Measurements from ENCODE around the gene KLHL29. TPM values are rescaled to one million over a fixed set of nuclear protein-coding genes. Genes with fewer than 3 reads are reported as not detected.

Gene KLHL29
- total RNA-seq, 1 experiment from 2014 or later, result 43.1 TPM

DNA sequence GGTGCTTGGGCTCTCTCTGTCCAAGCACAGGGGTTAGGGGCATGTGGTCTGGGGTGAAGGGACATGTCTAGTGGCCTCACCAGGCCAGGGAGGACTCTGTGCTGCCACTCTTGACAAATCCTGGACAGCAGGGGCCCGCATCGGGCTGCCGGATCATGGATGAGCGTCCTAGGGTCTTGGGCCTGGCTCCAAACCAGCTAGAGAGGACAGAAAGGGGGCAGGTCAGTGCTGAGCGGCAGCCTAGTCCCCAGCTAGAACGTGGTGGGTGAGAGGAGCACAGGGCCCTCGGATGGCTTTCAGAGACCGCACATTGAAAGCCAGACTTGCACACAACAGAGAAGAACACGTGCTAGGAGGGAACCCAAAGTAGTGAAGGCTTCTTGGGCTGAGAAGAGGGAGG lies 300.7 kb downstream of the KLHL29 start:
- H3K27ac Mint-ChIP-seq (ENCODE audit: low read depth, unreplicated experiment), result no peak overlapping the region
- H3K9me3 Mint-ChIP-seq (ENCODE audit: unreplicated experiment), result no peaks in the 10 kb centered on the region
- intact Hi-C loops (cut with micrococcal nuclease), result no loop called here
- no peak for DNase-seq (ENCODE audit: unreplicated experiment)
- no peak for TF ChIP-seq CTCF (IDR thresholded peaks at IDR 0.05; ENCODE audit: unreplicated experiment)
- no peak overlapping the region for H3K4me3 Mint-ChIP-seq (ENCODE audit: unreplicated experiment)
- peaks cover 32% of the 10 kb centered on the region for H3K36me3 Mint-ChIP-seq (ENCODE audit: insufficient read depth, unreplicated experiment)
- H3K27me3 Mint-ChIP-seq (ENCODE audit: insufficient read depth, unreplicated experiment), result no peaks in the 10 kb centered on the region
- no peaks in the 10 kb centered on the region for H3K4me1 Mint-ChIP-seq (ENCODE audit: insufficient read depth, unreplicated experiment)
- CTCF ChIA-PET, result interaction anchor here (0.6 kb wide), 2 partner anchors 282 to 300 kb away, joined by 3 read pairs; no protein-coding TSS in a partner anchor
- POLR2A ChIA-PET, result no interaction called here
- no TSS peak for BruUV-seq (replicated peaks)

- TF ChIP-seq CTCF (IDR thresholded peaks at IDR 0.05; ENCODE audit: unreplicated experiment), result no peak
- no TSS peak for BruUV-seq (replicated peaks)
- CTCF ChIA-PET, result no interaction called here
Observed at GRCh38 chr2:23686405-23687029, 301.5 kb downstream of the KLHL29 start.

GRCh38 chr2:23687214-23687613 lies 302.2 kb downstream of the KLHL29 start:
- no peak for DNase-seq (ENCODE audit: unreplicated experiment)
- ChIA-PET CTCF (no interaction called here), POLR2A (no interaction called here)
- H3K4me3 Mint-ChIP-seq (ENCODE audit: unreplicated experiment), result no peak overlapping the region
- H3K27ac Mint-ChIP-seq (ENCODE audit: low read depth, unreplicated experiment), result no peak overlapping the region
- no peaks in the 10 kb centered on the region for H3K4me1 Mint-ChIP-seq (ENCODE audit: insufficient read depth, unreplicated experiment)
- H3K36me3 Mint-ChIP-seq (ENCODE audit: insufficient read depth, unreplicated experiment), result peaks cover 40% of the 10 kb centered on the region
- intact Hi-C loops (cut with micrococcal nuclease), result no loop called here
- TF ChIP-seq CTCF (IDR thresholded peaks at IDR 0.05; ENCODE audit: unreplicated experiment), result no peak
- H3K9me3 Mint-ChIP-seq (ENCODE audit: unreplicated experiment), result no peaks in the 10 kb centered on the region
- no TSS peak for BruUV-seq (replicated peaks)
- no peaks in the 10 kb centered on the region for H3K27me3 Mint-ChIP-seq (ENCODE audit: insufficient read depth, unreplicated experiment)

More at GRCh38 chr2:23686405-23687029, 301.5 kb downstream of the KLHL29 start:
- H3K9me3 Mint-ChIP-seq (ENCODE audit: unreplicated experiment), result no peaks in the 10 kb centered on the region
- intact Hi-C loops (cut with micrococcal nuclease), result no loop called here
- no peak for DNase-seq (ENCODE audit: unreplicated experiment)
- POLR2A ChIA-PET, result no interaction called here
- H3K4me3 Mint-ChIP-seq (ENCODE audit: unreplicated experiment), result no peak overlapping the region
- H3K27ac Mint-ChIP-seq (ENCODE audit: low read depth, unreplicated experiment), result no peak overlapping the region
- no peaks in the 10 kb centered on the region for H3K27me3 Mint-ChIP-seq (ENCODE audit: insufficient read depth, unreplicated experiment)
- H3K36me3 Mint-ChIP-seq (ENCODE audit: insufficient read depth, unreplicated experiment), result peaks cover 40% of the 10 kb centered on the region
- no peaks in the 10 kb centered on the region for H3K4me1 Mint-ChIP-seq (ENCODE audit: insufficient read depth, unreplicated experiment)

- ChIA-PET CTCF (no interaction called here), POLR2A (no interaction called here)
- no peak for DNase-seq (ENCODE audit: unreplicated experiment)
- Mint-ChIP-seq H3K4me1 (ENCODE audit: insufficient read depth, unreplicated experiment) (no peaks in the 10 kb centered on the region), H3K36me3 (ENCODE audit: insufficient read depth, unreplicated experiment) (peaks cover 40% of the 10 kb centered on the region), H3K9me3 (ENCODE audit: unreplicated experiment) (no peaks in the 10 kb centered on the region), H3K27ac (ENCODE audit: low read depth, unreplicated experiment) (no peak overlapping the region), H3K4me3 (ENCODE audit: unreplicated experiment) (no peak overlapping the region), H3K27me3 (ENCODE audit: insufficient read depth, unreplicated experiment) (no peaks in the 10 kb centered on the region)
- no peak for TF ChIP-seq CTCF (IDR thresholded peaks at IDR 0.05; ENCODE audit: unreplicated experiment)
- intact Hi-C loops (cut with micrococcal nuclease), result no loop called here
- no TSS peak for BruUV-seq (replicated peaks)
Observed at GRCh38 chr2:23687713-23688112, 302.7 kb downstream of the KLHL29 start.
